ENCODE results near the gene PHETA2.

DNA sequence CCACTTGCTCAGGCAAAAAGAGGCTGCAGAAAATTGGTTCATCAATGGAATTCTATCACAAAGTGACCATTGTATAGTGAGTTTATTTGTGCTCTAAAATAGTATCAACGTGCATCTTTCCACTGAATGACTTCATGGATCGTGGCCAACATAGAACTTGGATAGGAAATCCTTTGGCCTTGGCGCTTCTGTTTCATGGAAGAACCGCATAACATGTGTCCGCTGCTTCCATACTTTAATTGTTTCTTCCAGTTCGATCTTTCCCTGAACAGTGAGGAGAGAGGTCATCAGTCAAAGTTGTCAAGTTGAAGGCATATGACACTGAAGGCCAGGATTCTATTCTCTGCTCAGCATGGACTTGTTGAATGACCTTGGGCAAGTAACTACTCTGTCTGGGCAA lies 12.0 kb downstream of the PHETA2 start:
- TF ChIP-seq, protein P1, sequence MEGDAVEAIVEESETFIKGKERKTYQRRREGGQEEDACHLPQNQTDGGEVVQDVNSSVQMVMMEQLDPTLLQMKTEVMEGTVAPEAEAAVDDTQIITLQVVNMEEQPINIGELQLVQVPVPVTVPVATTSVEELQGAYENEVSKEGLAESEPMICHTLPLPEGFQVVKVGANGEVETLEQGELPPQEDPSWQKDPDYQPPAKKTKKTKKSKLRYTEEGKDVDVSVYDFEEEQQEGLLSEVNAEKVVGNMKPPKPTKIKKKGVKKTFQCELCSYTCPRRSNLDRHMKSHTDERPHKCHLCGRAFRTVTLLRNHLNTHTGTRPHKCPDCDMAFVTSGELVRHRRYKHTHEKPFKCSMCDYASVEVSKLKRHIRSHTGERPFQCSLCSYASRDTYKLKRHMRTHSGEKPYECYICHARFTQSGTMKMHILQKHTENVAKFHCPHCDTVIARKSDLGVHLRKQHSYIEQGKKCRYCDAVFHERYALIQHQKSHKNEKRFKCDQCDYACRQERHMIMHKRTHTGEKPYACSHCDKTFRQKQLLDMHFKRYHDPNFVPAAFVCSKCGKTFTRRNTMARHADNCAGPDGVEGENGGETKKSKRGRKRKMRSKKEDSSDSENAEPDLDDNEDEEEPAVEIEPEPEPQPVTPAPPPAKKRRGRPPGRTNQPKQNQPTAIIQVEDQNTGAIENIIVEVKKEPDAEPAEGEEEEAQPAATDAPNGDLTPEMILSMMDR (IDR thresholded peaks at IDR 0.05) = no peak
- no peak for TF ChIP-seq POLR2A (IDR thresholded peaks at IDR 0.05)
